Limb (tissue), 2 donors: ENCODE data around the gene IRF2BP2.
"Not testable (repeated sequence)": the region's sequence is repeated elsewhere in the genome, so short reads cannot be mapped to it uniquely, and the experiment has no call there.

Experiments
- DNase-seq, 2 donors: peaks; one replicate each; pipeline ENCODE4 v3.0.0-alpha.2; 2016; ENCODE audit errors: extremely low spot score in 2 of 2

The IRF2BP2 gene

DNA sequence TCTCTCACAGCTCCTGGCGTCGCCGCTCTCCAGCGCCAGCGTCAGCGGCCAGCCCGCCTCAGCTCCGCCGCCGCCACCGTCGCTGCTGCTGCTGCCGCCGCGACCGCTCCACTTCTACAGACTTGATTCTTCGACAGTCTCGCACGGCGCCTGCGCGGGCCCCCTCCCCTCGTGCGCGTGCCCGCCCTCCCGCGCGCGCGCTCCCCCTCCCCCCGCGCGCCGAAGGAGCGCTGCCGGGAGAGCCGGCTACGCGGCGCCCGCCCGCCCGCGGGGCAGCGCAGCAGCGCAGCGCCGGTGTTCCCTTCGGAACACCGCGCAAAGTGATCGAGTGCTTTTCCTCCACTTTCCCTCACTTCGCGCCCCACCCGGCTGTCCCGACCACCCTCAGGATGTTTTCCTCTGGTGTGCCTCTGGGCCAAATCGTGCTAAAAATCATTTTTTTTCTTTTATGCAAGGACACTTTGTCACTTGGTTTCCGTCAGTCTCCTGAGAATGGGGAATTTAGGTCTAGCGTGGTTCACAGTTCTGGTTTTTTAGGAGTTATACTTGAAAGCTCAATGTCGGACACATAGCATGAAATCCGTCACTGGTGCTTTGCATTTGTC lies at the start of gene IRF2BP2:
Gene IRF2BP2, minus strand, starts transcription at position 118 of the 605 bp plus-strand sequence. CDS start 684 bp downstream, outside the sequence.
- peak; percentile 88 to 94 for DNase-seq

DNA sequence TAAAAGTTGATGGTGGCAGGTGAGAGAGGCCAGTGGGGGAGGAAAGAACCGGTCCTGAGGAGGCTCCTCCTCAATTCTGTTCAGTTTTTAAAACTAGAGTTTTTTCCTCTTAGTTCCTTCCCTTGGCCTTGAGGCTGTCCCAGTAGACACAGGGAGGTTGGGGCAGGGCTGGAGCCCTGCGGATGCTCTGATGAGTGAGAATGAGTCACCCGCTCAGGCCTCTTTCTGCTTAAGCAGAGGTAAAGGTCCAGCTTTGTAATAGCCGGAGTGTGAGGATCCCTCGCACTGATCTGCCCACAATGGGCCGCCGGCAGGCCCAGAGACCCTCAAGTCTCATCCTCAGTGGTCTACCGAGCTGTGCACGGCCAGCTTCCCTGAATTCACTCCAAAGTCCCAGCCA lies 49.6 kb upstream of the IRF2BP2 start:
- DNase-seq, result no peak

DNA sequence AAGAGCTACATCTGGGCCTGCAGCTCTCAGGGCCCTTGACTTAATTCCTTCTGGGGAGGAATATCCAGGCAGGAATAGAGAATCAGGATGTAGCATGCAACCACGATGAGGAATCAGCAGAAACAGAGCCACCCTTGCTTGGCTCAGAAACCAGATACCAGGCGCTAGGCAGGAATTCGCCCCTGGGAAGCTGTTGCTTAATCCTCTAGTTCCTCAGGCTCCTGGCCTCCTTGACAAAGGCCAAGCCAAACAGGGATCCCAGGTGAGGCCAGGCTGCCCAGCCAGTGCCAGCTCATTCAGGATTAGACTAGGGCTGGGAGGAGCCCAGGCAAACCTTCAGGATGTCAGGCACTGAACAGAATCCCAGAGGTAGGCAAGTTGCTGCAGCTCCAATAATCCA lies 48.2 kb upstream of the IRF2BP2 start:
- DNase-seq, result no peak

DNA sequence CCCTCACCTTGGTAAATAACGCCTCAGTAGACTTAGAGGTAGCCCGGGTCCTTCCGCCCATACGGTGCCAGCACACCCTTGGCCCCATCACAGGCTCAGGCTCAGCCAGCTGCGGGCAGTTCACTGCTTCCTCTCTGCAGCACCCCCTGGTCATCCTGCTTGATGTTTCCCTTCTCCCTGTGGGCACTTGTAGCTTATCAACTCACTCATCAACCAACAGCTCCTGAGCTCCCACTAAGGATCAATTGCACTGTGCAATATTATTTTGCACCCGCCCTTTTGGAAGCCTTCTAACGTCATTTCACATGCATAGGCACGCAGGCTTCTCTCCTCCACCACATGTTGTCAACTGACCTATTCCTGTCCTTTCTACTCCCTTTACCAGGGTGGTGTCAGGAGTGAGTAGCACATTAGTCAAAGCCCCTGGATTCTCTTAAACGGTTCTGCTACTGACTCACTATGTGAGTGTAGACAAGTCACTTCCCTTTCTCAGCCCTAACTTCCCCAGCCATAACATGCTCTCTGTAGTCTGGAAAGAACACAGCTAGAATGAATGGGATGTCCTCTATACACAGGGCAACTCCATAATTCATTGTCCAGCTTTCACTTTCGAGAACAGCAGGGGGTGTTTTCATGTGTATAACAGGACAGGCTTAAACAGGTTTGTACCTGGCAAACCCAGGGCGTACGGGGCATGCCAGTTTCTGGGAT lies 47.1 kb upstream of the IRF2BP2 start:
- no peak for DNase-seq

DNA sequence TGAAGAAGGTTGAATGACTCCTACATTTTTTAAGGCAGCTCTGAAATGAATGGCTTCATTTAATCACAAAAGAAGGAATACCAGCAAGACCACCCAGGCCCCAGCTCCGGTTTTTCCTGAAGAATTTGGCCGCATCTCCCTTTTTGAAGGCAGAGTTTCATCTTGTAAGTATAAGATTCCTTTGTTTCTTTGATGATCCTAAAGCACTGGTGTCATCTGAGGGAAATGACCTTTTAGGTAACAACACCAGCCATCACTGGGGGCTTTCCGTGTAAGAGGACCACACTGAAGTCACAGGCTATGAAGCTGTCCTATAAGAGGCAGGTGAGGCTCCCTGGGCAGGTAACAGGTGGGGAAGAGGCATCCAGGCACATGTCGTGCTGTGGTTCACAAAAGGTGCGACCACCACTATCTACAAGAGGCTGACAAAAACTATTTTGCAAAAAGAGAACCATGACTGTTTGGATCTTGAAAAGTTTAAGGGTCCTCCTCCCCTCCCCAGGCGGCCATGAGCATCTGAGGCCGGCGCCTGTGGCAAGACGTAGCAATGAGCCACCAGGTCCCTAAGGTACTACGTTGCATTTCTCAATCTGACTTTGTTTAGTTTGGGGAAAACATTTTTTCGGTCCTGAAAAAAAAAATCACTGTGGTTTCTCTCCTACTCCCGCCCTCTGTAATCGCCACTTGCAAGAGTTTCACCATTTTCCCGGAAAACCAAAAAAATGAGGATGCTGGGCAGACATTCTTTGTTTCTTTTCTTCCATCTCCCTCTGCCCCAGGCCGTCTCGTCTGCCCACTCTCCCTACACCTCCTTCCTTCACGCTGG lies 46.3 kb upstream of the IRF2BP2 start:
- DNase-seq, result no peak

DNA sequence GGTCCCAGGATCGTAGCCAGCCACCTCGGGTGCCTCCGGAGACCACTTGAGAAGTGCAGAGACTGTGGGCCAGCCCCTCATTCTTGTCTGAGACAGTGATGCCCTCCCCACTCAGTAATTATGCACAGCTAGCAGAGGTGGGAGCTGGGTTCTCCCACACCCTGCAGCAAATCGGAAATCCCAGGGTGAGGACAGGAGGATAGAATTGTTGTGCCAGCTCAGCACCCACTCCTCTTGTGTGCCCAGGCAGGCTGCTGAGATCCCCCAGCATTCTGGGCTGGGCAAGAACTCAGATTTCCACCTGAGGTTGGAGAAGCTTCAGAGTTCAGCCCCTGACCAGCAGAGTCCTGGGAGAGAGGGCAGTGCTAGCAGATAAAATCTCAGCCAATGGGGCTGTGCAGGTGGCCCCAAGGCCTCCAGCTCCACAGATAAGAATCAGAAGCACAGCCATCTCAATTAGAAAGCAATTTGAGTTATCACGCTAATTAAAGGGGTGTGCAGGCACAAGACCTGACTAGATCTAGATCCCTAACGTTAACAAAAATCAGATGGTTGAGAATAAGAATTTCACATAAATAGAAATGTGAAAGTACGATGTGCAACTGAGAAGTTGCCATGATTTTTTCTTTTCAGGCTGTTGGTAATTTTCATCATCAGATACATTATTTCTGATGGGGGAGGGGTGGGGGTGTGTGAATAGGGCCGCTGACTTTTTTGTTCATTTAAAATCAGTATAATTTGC lies 45.5 kb upstream of the IRF2BP2 start:
- DNase-seq, result no peak

DNA sequence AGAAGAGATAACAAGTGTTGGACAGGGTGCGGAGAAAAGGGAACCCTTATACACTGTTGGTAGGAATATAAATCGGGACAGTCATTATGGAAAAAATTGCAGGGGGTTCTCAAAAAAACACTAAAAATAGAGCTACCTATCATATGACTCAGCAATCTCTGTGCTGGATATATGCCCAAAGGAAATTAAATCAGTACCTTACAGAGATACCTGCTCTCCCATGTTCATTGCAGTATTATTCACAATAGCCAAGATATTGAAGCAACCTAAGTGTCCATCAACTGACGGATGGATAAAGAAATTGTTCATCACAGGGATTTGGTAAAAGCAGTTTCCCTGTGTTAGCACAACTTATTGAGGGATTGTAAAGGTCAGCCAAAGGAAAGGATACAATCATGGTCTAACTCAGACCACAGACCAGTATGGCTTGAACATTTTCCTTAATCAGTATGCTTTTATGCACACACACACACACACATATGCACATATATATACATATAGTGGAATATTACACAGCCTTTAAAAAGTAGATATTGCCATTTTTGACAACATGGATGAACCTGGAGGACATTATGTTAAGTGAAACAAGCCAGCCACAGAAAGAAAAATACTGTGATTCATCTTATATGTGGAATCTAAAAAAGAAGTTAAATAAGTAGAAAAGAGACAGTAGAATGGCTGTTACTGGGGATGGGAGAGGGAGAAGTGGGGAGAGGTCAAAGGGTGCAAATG lies 44.2 kb upstream of the IRF2BP2 start:
- DNase-seq, result no peak

DNA sequence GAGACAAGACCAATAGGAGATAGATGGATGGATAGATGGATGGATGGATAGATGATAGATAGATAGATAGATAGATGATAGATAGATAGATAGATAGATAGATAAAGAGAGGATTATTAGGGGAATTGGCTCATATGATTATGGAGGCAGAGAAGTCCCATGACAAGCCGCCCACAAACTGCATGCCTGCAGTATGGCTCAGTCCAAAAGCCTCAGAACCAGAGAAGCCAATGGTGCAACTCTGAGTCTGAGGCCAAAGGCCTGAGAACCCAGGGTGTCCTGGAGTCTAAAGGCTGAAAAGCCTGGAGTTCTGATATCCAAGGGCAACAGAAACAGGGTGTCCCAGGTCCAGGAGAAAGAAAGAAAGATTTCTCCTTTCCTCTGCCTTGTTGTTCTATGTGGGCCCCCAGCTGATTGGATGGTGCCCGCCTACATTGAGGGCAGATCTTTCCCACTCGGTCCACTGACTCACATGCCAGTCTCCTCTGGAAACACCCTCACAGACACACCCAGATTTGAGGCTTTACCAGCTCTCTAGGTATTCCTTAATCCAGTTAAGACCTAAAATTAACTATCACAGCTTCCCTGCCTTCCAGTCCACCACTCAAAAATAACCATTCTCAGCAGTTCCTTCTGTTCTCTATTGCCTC lies 39.6 kb upstream of the IRF2BP2 start:
- no peak for DNase-seq

DNA sequence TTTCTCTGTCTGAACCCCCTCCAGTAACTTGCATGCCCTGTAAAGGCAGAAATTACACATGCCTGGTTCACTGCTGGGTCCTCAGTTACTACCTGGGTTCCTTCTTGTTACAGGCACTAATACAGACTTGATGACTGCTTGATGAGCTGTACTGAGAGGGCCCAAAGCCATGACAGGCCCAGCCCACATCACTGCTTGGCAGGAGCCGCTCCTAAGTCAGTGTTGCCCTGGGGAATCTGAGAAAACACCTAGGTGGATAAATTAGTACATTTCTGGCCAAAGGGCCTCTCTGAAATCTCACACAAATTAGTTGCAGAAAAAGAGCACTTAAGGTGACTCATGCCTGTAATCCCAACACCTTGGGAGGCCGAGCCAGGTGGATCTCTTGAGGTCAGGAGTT lies 37.8 kb upstream of the IRF2BP2 start:
- no peak for DNase-seq

DNA sequence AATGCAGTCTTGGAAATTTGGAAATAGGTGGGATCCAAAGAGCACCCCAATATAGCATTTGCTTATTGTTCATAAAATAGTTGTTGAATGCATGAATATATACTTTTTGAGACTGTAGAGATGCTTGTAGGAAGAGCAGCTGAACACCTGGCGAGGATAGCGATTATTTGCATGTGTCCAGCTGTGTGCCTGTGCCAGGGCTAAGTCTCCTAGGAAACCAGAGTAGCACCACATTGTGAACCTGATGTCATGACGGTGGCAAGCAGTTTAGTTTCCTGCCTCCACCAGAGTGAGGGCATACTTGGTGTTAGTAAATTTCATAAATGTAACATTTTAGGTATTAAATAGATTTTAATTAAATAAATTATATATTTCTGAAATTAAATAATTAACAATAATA lies 37.3 kb upstream of the IRF2BP2 start:
- DNase-seq, result no peak

DNA sequence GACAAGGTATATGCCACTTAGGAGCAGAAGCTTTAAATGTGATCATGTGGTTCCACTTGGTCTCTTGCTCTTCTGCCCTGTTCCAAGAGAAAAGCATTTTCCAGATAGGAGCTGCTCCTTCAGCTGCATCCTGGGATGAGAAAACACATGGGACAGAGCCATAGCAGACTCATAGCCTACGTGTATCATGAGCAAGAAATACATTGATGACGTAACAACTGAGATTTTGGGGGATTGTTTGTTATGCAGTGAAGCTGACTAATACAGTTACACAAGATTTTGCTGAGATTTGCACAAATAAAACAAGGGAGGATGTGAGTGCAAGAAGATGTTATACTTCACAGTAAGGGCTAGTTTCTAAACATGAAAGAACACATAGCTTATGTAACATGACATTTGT lies 36.0 kb upstream of the IRF2BP2 start:
- no peak for DNase-seq

DNA sequence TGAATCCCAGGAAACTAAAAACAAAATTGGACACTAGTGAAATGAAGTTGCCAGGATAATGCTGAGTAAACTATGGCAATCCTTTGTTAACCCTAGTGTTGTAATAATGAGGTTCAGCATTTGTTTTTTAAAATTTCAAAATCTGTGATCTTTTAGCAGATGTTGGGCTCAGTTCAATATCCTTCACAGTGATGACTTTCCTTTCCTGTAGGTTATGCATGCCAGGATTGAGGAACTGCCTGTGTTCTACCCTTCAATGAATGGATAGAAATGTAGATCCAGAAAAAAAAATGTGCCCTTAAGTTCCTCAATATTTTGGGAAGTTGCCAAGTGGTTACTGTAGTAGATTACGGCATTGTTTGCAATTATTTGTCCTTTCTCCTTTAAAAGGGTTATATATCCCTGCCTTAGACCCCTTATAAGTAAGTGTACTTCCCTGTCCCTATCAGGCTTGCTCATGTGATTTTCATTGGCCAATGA lies 35.5 kb upstream of the IRF2BP2 start:
- no peak for DNase-seq

DNA sequence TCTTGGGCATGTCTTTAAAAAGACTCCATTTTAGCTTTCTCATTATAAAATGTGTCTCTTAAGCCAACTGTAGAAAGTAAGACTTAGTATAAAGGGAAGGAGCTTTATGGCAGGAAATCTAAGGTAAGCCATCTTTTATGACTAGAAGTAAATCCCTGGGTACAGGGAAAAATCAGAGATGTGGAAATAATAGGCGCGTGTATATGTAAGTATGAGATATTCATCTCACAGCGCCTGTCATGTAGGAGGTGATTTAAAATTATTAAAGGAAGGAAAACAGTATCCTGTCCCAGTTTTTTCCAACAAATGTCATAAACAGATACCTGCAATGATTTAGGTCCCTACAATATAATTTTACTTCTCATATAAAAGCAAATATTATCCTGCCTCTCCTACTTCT lies 35.0 kb upstream of the IRF2BP2 start:
- no peak for DNase-seq

DNA sequence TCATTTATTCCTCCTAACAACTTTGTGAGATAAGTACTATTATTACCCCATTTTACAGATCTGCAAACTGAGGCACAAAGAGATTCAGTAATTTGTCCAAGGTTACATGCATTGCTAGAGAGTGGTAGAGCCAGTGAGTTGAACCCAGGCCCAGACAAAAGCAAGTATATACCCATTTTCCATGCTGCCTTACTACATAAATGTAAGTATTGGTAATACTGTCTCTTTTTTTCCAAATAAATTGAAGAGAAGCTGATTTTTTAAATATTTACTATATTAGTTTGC lies 33.8 kb upstream of the IRF2BP2 start:
- no peak for DNase-seq

DNA sequence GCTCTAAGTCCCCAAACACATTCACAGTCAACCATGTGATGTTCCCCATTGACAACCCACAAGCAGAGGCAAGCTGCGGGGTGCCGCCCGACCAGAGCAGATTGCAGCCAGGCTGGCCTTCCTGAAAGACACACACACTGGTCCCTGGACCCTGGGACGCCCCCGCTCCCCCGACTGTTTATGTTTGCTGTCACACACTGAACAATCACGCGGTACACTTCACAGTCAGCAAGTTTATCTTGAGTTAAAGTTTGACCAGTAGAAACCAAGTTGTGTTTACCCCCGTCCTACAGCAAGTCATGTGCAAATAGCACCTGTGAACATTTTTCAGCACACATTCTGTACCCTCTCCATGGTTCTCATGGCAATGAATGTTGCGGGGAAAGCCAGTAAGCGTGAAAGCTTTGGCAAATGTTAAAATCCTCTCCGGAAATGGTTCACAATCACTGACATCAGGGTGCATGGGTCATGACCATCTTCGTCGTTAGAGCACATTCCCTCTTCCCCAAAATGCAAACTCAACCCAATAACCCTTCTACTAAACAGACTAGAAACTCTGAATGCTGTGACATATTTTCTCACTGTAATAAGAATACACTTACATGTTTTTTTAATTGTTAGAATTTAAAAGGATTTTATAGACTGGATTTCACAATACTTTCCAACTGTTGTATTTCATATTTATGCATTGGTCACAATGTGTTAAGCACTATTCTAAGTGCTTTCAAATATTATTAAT lies 33.3 kb upstream of the IRF2BP2 start:
- DNase-seq, result no peak

DNA sequence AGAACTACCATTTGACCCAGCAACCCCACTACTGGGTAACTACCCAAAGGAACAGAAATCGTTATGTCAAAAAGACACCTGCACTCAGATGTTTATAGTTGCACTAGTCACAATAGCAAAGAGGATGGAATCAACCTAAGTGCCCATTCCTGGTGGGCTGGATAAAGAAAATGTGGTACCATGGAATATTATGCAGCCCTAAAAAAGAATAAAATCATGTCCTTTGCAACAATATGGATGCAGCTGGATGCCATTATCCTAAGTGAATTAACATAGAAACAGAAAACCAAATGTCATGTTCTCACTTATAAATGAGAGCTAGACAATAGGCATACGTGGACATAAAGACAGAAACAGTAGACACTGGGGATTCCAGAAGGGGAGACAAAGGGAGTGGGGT lies 32.5 kb upstream of the IRF2BP2 start:
- DNase-seq, result no peak

DNA sequence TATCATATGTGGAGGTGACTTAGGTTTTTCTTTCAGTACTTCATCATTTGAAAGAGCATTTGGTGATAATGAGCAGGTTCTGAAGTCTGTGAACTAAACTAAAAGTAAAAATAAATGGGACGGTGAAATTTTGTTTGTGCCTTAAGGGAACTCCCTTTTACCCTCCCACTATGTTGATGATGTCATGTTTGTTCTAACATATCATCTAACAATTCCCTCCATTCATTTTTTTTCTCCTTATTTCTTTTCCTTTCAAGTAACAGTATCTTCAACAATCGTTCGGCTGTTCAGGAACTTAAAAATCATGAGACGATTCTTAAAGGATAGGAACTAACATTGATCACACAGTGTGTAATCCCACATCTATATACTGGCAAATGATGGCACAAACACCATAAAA lies 30.0 kb upstream of the IRF2BP2 start:
- no peak for DNase-seq

DNA sequence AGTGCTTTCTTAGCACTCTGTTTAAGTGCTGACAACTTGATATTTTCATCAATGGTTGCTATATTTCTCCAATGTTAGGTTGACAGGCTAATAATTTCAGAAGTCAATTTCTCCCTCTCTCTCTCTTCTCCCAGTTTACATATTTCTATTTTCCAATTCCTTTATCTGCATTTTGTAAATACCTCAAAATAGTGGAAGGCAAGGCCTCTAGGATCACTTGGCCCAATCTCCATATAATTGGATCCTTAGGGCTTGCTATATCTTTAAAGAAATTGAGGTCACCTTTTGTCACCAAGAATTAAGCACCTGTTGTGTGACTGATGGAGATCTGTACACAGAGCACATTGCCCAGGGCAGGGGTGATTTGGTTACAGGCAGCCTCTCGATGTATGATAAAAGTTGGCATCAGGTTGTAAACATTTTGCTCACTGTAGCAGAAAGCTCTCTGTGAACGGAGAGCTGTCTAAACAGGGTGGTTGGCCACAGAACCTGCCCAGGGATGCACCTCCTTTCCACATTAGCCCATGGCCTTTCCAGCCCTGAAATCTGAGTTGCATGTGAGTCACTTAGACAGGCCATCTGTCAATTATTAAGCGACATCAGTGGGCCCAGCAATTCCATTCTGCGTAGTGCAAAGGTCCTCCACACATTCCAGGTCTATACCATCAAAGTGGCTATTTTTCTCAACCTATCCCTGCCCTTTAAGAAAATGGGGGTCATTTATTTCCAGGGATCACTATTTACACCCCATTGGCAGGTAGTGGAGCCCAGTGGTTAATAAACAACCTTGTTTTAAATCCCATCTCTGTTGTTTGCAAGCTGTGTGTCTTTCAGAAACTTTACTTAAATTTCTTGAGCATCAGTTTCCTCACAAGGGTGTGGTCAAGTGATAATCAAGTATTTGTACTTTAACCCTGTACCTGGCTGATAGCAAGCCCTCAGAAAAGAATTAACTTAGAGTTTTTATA lies 29.1 kb upstream of the IRF2BP2 start:
- no peak for DNase-seq

DNA sequence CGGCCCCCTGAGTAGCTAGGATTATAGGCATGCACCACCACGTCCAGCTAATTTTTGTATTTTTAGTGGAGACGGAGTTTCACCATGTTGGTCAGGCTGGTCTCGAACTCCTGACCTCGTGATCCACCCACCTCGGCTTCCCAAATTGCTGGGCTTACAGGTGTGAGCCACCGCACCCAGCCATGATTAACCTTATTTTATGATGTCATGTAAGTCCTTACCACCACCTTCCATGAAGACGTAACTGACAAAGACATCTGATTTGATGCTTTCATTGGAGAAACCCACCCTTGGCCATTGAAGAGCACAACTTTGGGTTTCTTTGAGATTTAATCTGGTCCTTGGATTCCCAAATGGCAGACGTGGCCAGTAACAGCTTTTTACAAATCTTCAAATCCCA lies 24.9 kb upstream of the IRF2BP2 start:
- DNase-seq, result not testable (repeated sequence)
